ENCODE measurements around the gene FILIP1L.

DNA sequence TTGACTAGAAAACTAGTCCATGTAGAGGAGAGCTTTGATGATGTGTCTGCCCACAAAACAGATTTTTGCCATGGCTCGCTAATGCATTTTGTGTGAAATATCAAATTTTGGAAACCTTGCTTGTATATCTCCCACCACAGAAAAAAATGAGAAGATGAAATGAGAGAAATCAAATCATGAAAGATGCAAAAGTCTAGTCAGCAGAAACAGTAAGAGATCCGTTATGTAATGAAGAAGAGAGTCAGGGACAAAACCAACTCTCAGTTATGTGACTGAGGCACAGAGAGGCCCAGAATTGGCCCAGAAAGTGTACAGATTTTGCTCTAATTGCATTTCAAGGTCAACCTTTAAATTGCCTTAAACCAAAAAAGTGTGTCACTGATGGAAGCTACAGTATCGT, 107.0 kb downstream of the FILIP1L start:
- TF ChIP-seq, protein P1, sequence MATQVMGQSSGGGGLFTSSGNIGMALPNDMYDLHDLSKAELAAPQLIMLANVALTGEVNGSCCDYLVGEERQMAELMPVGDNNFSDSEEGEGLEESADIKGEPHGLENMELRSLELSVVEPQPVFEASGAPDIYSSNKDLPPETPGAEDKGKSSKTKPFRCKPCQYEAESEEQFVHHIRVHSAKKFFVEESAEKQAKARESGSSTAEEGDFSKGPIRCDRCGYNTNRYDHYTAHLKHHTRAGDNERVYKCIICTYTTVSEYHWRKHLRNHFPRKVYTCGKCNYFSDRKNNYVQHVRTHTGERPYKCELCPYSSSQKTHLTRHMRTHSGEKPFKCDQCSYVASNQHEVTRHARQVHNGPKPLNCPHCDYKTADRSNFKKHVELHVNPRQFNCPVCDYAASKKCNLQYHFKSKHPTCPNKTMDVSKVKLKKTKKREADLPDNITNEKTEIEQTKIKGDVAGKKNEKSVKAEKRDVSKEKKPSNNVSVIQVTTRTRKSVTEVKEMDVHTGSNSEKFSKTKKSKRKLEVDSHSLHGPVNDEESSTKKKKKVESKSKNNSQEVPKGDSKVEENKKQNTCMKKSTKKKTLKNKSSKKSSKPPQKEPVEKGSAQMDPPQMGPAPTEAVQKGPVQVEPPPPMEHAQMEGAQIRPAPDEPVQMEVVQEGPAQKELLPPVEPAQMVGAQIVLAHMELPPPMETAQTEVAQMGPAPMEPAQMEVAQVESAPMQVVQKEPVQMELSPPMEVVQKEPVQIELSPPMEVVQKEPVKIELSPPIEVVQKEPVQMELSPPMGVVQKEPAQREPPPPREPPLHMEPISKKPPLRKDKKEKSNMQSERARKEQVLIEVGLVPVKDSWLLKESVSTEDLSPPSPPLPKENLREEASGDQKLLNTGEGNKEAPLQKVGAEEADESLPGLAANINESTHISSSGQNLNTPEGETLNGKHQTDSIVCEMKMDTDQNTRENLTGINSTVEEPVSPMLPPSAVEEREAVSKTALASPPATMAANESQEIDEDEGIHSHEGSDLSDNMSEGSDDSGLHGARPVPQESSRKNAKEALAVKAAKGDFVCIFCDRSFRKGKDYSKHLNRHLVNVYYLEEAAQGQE (IDR thresholded peaks at IDR 0.05; ENCODE audit: insufficient read depth in 1 of 2, low read depth in 2 of 2, low read length in 2 of 2), result no peak
- TF ChIP-seq POLR2AphosphoS5 (IDR thresholded peaks at IDR 0.05; ENCODE audit: low read depth, low read length) (no peak), SIN3A (IDR thresholded peaks at IDR 0.05; ENCODE audit: borderline replicate concordance, insufficient read depth, low read length) (no peak)
